SK-N-SH (cell line): ENCODE results near the gene PLD1. TPM values are rescaled to one million over a fixed set of nuclear protein-coding genes. Genes with fewer than 3 reads are reported as not detected.
A peak's percentile ranks its signal among the peaks of the same experiment; 100 is the strongest.

Experiments
- CTCF ChIA-PET: fragments of 300-600, 350-600 bp; formaldehyde crosslinking; extraction: SDS; loops from one replicate; lab custom pipeline; 2021; lab: Yijun Ruan, JAX
- POLR2A ChIA-PET: fragments of 350-600 bp; sonication (Branson Sonifier 250); formaldehyde crosslinking; extraction: SDS; loops from one replicate; lab custom pipeline; 2020; ENCODE audit warnings: antibody characterized with exemption, inconsistent platforms; lab: Yijun Ruan, JAX
- DNase-seq: peaks from one replicate; pipeline ENCODE4 v3.0.0; 2012
- H2AFZ ChIP-seq: fragments of 200-600 bp; sonication (generic); 2 replicates; pipeline ENCODE4 v1.8.1; 2016; ENCODE audit warnings: antibody characterized with exemption, mild to moderate bottlenecking, low read depth
- H3F3A ChIP-seq: fragments of 200-600 bp; sonication (generic); replicated peaks from 2 replicates; pipeline ENCODE3; 2016; ENCODE audit warnings: antibody characterized with exemption, mild to moderate bottlenecking; ENCODE audit not compliant: insufficient read depth
- H3K27ac ChIP-seq, 2 experiments: fragments of 200-500 bp in 1 of 2; fragments of 200-600 bp in 1 of 2; sonication (Bioruptor generic) in 1 of 2; sonication (generic), shearing (Covaris generic) in 1 of 2; 2 replicates each; pipeline versions ENCODE4 v1.5.1 to v1.6.1; 2014 to 2016; ENCODE audit warnings: low read depth in 2 of 2, inconsistent platforms in 1 of 2, low read length in 1 of 2, mild to moderate bottlenecking in 1 of 2, mixed read lengths in 1 of 2
- H3K27me3 ChIP-seq: fragments of 200-600 bp; sonication (generic), shearing (Covaris generic); 2 replicates; pipeline ENCODE4 v1.6.1; 2016; ENCODE audit warnings: mixed run types; ENCODE audit not compliant: insufficient read depth
- H3K36me3 ChIP-seq, 2 experiments: fragments of 200-500 bp in 1 of 2; fragments of 200-600 bp in 1 of 2; sonication (Bioruptor generic) in 1 of 2; sonication (generic) in 1 of 2; replicated peaks in 1 of 2; 2 replicates each; pipeline versions ENCODE3 to v1.5.1; 2014 to 2016; ENCODE audit warnings: low read length in 1 of 2, mild to moderate bottlenecking in 1 of 2; ENCODE audit not compliant: insufficient read depth in 2 of 2, control insufficient read depth in 1 of 2
- H3K4me1 ChIP-seq, 2 experiments: fragments of 200-500 bp in 1 of 2; fragments of 200-600 bp in 1 of 2; sonication (Bioruptor generic) in 1 of 2; sonication (generic), shearing (Covaris generic) in 1 of 2; 2 replicates each; pipeline versions ENCODE4 v1.5.1 to v1.6.1; 2014 to 2016; ENCODE audit warnings: low read depth in 1 of 2, low read length in 1 of 2, mixed run types in 1 of 2; ENCODE audit not compliant: insufficient read depth in 2 of 2, control insufficient read depth in 1 of 2
- H3K4me2 ChIP-seq: fragments of 200-600 bp; sonication (generic), shearing (Covaris generic); 2 replicates; pipeline ENCODE4 v1.6.1; 2017; ENCODE audit warnings: mixed run types
- H3K4me3 ChIP-seq, 2 experiments: fragments of 200-500 bp in 1 of 2; fragments of 200-600 bp in 1 of 2; sonication (Bioruptor generic) in 1 of 2; sonication (generic), shearing (Covaris generic) in 1 of 2; 2 replicates each; pipeline versions ENCODE4 v1.5.1 to v1.8.1; 2014 to 2016; ENCODE audit warnings: low read depth in 2 of 2, inconsistent platforms in 1 of 2, low read length in 1 of 2, mild to moderate bottlenecking in 1 of 2, mixed read lengths in 1 of 2, moderate library complexity in 1 of 2
- H3K79me2 ChIP-seq: fragments of 200-600 bp; sonication (generic); 2 replicates; pipeline ENCODE4 v1.8.1; 2017; ENCODE audit warnings: mild to moderate bottlenecking; ENCODE audit not compliant: insufficient read depth
- H3K9ac ChIP-seq: fragments of 200-600 bp; sonication (generic); 2 replicates; pipeline ENCODE4 v1.6.1; 2017; ENCODE audit warnings: mixed run types
- H3K9me2 ChIP-seq: fragments of 200-600 bp; sonication (generic); 2 replicates; pipeline ENCODE4 v1.6.1; 2017; ENCODE audit warnings: mixed run types
- H3K9me3 ChIP-seq: fragments of 200-600 bp; sonication (generic); 2 replicates; pipeline ENCODE4 v1.6.1; 2017; ENCODE audit warnings: mixed run types, mild to moderate bottlenecking, moderate library complexity
- H4K20me1 ChIP-seq: fragments of 200-600 bp; sonication (generic); 2 replicates; pipeline ENCODE4 v1.6.1; 2017; ENCODE audit warnings: mild to moderate bottlenecking, mixed run types; ENCODE audit not compliant: insufficient read depth
- CHD2 ChIP-seq: fragments of 150-350 bp; IDR thresholded peaks from 2 replicates; pipeline ENCODE4 v1.6.1; 2018; ENCODE audit warnings: low read length; ENCODE audit not compliant: partially characterized antibody
- ELF1 ChIP-seq: IDR thresholded peaks from 2 replicates; pipeline ENCODE4 v1.4.0; 2012
- GABPA ChIP-seq: IDR thresholded peaks from 2 replicates; pipeline ENCODE4 v1.4.0; 2012; ENCODE audit warnings: low read depth, mild to moderate bottlenecking
- NRF1 ChIP-seq: IDR thresholded peaks from 2 replicates; pipeline ENCODE4 v1.6.1; 2012; ENCODE audit warnings: low read depth, mild to moderate bottlenecking, low read length
- TCF12 ChIP-seq: IDR thresholded peaks from 2 replicates; pipeline ENCODE4 v1.4.0; 2012
- WGBS: methylation state at CpG from one replicate; pipeline ENCODE4 v1.1.6; 2017; ENCODE audit warnings: low lambda C conversion rate; 5-methylcytosine and 5-hydroxymethylcytosine counted together
- polyA plus RNA-seq, 3 experiments: library from polyadenylated mRNA; depleted of rRNA; stranded (reverse); fragments of >200 nt; gene quantifications; 2 replicates each; pipeline ENCODE4 v1.2.3, GENCODE V29; 2012
- TF ChIP-seq, protein P1 (sequence below): IDR thresholded peaks from 2 replicates; pipeline ENCODE4; 2012
- TF ChIP-seq, protein P2 (sequence below): IDR thresholded peaks from 2 replicates; pipeline ENCODE4 v1.4.0; 2012; ENCODE audit warnings: low read depth, borderline replicate concordance

The PLD1 gene
- polyA plus RNA-seq, 1 of the 3 experiments (the other 2 are of a cell fraction): 6.2 TPM

DNA sequence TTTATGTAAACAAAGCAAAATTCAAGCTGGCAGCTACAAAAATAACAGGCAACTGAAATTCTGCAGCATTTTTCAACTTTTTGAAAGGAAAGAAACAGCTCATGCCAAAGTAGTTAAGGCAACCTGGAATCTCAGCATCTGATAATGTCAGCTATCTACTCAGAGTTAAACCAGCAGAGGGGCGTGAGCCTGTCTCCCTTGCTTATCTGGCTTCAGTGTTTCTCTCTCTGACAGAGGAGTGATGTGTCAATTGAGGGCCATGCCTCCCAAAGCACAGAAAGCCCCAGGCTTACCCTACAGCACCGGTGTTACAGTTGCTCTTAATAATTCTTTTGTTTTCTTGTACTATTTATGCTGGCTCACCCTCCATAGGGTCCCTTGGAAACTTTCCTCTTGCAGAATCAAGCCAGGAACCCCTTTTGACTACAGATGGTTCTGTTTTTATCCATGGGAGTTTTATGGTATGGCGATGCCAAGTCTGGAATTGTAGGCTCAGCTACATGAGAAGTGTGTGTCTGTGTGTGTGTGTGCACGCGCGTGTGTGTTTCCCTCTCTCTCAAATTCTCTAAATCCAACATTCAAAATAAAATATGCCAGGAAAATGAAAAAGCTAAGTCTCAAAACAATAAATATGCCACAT, 40.2 kb upstream of the PLD1 start:
- H3K4me1 ChIP-seq: peaks cover 0 to 2% of the 10 kb centered on the region in 2 experiments; a peak in 1 of 4 replicates
- no peak overlapping the region for H3K4me3 ChIP-seq
- no peak overlapping the region for H3K4me2 ChIP-seq
- WGBS: 77% methylated on average over 6 of the region's 6 CpGs
- H4K20me1 ChIP-seq: no peaks in the 10 kb centered on the region
- DNase-seq: no peak
- peaks cover 16% of the 10 kb centered on the region; the same call in 1 of the 2 replicates for H3K9me3 ChIP-seq
- no peaks in the 10 kb centered on the region for H3K27me3 ChIP-seq
- H3F3A ChIP-seq: no peaks in the 10 kb centered on the region
- H3K36me3 ChIP-seq: no peaks in the 10 kb centered on the region
- POLR2A ChIA-PET: no interaction called here
- TF ChIP-seq GABPA (no peak), TCF12 (0 out of 2 replicates have a peak, but pooled peaks have one; percentile 12)
- TF ChIP-seq, protein P1, sequence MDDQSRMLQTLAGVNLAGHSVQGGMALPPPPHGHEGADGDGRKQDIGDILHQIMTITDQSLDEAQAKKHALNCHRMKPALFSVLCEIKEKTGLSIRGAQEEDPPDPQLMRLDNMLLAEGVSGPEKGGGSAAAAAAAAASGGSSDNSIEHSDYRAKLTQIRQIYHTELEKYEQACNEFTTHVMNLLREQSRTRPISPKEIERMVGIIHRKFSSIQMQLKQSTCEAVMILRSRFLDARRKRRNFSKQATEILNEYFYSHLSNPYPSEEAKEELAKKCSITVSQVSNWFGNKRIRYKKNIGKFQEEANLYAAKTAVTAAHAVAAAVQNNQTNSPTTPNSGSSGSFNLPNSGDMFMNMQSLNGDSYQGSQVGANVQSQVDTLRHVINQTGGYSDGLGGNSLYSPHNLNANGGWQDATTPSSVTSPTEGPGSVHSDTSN: 0 out of 2 replicates have a peak, but pooled peaks have one; percentile 7
- no peak overlapping the region for H3K27ac ChIP-seq
- H3K9me2 ChIP-seq: no peaks in the 10 kb centered on the region
- no peaks in the 10 kb centered on the region for H3K79me2 ChIP-seq
- no peak overlapping the region for H3K9ac ChIP-seq
- no peak overlapping the region for H2AFZ ChIP-seq
- CTCF ChIA-PET: interaction anchor here (0.8 to 1.0 kb wide), 2 partner anchors 10 to 814 kb away, joined by 3 to 4 read pairs; no protein-coding TSS in a partner anchor

DNA sequence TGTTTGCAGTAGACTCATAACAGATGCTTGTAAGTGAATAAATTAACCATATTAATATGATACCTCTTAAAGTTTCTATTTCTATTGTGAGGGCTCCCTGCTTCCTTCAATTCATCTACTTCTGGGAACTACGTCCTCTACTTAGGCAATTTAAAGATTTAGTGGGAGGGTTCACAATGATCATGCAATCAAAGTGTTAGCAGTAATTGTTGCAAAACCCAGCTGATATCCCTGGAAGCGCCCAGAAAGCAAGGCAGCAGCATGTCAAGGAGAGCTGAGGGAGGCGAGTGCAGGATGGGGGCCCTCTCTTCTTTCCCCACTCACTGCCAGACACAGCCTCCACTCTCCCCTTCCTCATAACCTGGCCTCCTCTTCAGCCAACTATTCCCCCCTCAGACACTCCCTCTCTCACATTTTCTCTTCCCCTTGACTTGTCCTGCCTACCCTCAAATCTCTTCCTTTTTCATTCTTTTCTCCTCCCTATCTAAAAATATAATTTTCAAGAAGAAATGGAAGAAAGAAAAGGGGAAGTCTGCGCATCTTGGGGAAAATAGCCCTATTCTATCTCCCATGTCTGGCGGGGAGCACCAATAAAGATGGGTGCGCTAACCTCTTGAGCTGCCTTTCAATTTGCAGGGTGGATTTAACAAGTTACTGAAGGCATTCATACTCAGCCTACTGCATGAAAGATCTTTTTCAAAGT, 39.5 kb upstream of the PLD1 start:
- H3K27me3 ChIP-seq: no peaks in the 10 kb centered on the region
- TF ChIP-seq CHD2: no peak
- TF ChIP-seq, protein P1: no peak
- TF ChIP-seq NRF1: no peak
- no peak for TF ChIP-seq ELF1
- TF ChIP-seq, protein P2, sequence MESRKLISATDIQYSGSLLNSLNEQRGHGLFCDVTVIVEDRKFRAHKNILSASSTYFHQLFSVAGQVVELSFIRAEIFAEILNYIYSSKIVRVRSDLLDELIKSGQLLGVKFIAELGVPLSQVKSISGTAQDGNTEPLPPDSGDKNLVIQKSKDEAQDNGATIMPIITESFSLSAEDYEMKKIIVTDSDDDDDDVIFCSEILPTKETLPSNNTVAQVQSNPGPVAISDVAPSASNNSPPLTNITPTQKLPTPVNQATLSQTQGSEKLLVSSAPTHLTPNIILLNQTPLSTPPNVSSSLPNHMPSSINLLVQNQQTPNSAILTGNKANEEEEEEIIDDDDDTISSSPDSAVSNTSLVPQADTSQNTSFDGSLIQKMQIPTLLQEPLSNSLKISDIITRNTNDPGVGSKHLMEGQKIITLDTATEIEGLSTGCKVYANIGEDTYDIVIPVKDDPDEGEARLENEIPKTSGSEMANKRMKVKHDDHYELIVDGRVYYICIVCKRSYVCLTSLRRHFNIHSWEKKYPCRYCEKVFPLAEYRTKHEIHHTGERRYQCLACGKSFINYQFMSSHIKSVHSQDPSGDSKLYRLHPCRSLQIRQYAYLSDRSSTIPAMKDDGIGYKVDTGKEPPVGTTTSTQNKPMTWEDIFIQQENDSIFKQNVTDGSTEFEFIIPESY: no peak
- TF ChIP-seq, all 33 proteins: peak for 0
- Histone ChIP-seq H4K20me1 (no peaks in the 10 kb centered on the region), H3K27ac (no peak overlapping the region), H3F3A (no peaks in the 10 kb centered on the region), H3K36me3 (no peaks in the 10 kb centered on the region), H3K9me3 (peaks cover 12% of the 10 kb centered on the region; the same call in 1 of the 2 replicates), H3K4me2 (no peak overlapping the region), H3K4me3 (no peak overlapping the region), H2AFZ (no peak overlapping the region), H3K79me2 (no peaks in the 10 kb centered on the region), H3K4me1 (peaks cover 0 to 2% of the 10 kb centered on the region in 2 experiments; a peak in 1 of 4 replicates), H3K9me2 (no peaks in the 10 kb centered on the region), H3K9ac (no peak overlapping the region)
- POLR2A ChIA-PET: no interaction called here
- WGBS: 91% methylated on average over 6 of the region's 6 CpGs
- CTCF ChIA-PET: interaction anchor here (0.8 to 1.0 kb wide), 3 partner anchors 9 to 813 kb away, joined by 3 to 4 read pairs (median 3); no protein-coding TSS in a partner anchor
- DNase-seq: no peak
